Mucosa of stomach (tissue), 1 donor: ENCODE measurements around the gene GRK5.

Experiments used
- H3K27me3 ChIP-seq: one replicate; pipeline ENCODE4 v1.7.0; 2013; ENCODE audit warnings: mild to moderate bottlenecking, low read length; ENCODE audit not compliant: control insufficient read depth, insufficient read depth
- H3K36me3 ChIP-seq: one replicate; pipeline ENCODE4 v1.7.0; 2013; ENCODE audit warnings: low read length; ENCODE audit not compliant: control insufficient read depth, insufficient read depth
- H3K4me1 ChIP-seq: one replicate; pipeline ENCODE4 v1.7.0; 2013; ENCODE audit warnings: mild to moderate bottlenecking, low read length; ENCODE audit not compliant: control insufficient read depth, insufficient read depth
- H3K4me3 ChIP-seq: one replicate; pipeline ENCODE4 v1.7.0; 2013; ENCODE audit warnings: low read length
- H3K9ac ChIP-seq: one replicate; pipeline ENCODE4 v1.7.0; 2013; ENCODE audit warnings: mild to moderate bottlenecking, low read length, moderate library complexity
- H3K9me3 ChIP-seq: one replicate; pipeline ENCODE4 v1.7.0; 2013; ENCODE audit warnings: mild to moderate bottlenecking, low read length, moderate library complexity; ENCODE audit not compliant: control insufficient read depth
- donor health status: Pancreatic carcinoma.

Gene GRK5

DNA sequence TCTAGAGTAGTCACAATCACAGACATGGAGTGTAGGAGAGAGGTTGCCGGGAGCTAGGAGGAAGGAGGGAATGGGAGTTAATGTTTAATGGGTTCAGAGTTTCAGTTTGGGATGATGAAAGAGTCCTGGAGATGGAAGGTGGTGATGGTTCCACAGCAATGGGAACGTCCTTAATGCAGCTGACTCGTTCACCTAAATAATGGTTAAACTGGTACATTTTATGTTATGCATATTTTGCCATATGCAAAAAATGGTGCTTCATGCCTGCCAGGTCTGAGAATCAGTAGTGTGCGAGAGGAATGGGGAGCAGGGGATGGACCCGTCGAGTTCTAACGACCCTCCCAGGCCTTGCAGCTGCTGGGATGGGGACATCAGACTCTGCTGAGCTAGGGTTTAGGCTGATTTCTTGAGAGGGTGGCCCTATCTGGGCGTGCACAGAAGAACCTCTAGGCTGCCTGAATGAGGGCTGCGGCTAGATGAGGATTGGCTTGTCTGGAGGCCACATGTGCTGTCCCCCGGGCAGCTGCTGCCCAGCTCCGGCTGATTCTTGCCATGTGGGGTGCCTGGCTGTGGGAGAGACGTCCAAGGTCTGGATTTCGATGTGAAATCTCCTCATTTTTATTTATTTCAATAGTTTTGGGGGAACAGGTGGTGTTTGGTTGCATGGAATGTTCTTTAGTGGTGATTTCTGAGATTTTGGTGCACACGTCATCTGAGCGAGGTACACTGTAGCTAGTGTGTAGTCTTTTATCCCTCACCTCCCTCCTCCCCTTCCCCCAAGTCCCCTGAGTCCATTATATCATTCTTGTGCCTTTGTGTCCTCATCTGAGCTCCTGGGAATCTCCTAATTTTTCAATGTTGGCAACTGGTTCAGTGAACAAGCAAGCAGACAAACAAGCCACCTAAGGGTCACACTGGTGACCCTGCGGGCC is 116.0 kb downstream of the GRK5 start:
- no peaks in the 10 kb centered on the region for H3K9me3 ChIP-seq
- no peak overlapping the region for H3K4me3 ChIP-seq
- H3K36me3 ChIP-seq: peaks cover 3% of the 10 kb centered on the region
- no peaks in the 10 kb centered on the region for H3K27me3 ChIP-seq
- H3K9ac ChIP-seq: no peak overlapping the region
- peaks cover 29% of the 10 kb centered on the region for H3K4me1 ChIP-seq

DNA sequence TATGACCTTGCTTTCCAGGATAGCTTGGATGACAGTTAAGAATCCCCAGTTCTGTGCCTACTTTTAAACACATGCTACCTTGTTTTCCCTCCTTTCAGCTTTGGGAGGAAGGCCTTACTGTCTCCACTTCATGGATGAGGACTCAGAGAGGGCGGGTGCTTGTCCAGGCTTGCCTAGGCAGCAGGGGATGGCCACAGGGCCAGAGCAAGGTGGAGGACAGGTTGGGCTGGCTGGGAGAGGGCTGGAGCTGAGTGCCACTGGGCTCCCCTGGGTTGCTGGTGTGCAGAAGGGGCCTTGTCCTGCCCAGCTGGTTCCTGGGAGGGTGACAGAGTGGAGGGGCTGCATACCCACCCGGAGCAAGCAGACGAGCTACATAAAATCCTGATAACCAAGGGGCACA is 117.8 kb downstream of the GRK5 start:
- no peak overlapping the region for H3K4me3 ChIP-seq
- no peaks in the 10 kb centered on the region for H3K27me3 ChIP-seq
- H3K4me1 ChIP-seq: peaks cover 15% of the 10 kb centered on the region
- peaks cover 3% of the 10 kb centered on the region for H3K36me3 ChIP-seq
- no peaks in the 10 kb centered on the region for H3K9me3 ChIP-seq
- no peak overlapping the region for H3K9ac ChIP-seq

DNA sequence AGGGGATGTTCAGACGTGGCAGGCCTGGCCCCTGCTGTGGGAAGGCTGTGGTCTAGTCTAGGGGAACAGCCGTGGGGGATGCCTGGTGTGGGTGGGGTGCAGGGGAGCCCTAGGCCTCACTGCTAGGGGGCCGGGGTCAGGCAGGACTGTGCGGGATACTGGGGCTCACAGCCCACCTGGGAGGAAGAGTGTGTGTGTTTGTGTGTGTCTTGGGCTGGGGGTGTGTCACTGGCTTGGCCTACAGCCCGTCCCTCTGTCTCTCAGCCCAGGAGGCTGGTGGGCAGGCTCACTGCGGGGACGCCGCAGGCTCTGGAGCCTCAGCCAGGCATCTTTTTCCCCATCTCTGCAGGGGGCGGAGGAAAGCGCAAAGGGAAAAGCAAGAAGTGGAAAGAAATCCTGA is 118.8 kb downstream of the GRK5 start:
- Histone ChIP-seq H3K9ac (no peak overlapping the region), H3K9me3 (no peaks in the 10 kb centered on the region), H3K4me1 (peaks cover 6% of the 10 kb centered on the region), H3K36me3 (peaks cover 3% of the 10 kb centered on the region), H3K4me3 (no peak overlapping the region), H3K27me3 (no peaks in the 10 kb centered on the region)

DNA sequence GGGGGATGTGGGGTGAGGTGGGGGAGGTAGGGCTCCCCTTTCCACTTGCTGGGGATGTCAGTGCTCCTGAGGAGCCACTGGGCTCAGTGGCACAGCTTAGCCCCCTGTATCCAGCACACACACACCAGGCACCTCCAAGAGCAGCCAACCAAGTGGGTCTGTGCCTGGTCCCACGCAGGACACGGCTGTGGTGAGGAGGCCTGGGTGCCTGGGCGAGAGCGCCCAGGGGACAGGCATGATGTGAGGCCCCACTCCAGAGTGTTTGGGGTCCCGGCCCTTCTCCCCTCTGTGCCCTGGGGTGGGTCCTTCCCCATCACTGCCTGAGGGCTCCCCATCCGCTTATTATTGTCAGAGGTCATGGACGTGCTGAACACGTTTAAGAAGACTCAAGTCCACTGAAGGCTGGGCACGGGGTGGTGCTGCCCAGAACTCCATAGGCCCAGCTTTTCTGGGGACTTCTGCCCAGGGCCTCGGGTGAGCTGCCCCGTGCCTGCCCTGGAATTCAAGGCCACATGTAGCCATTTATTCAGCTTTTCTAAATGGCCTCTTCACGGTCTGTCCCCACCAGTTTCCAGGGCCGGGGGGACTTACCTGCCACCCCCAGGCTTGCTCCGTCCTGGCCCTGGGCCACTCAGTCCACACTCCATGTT is 119.8 kb downstream of the GRK5 start:
- Histone ChIP-seq H3K36me3 (peaks cover 3% of the 10 kb centered on the region), H3K9me3 (no peaks in the 10 kb centered on the region), H3K27me3 (no peaks in the 10 kb centered on the region), H3K4me1 (peaks cover 6% of the 10 kb centered on the region), H3K9ac (no peak overlapping the region), H3K4me3 (no peak overlapping the region)

DNA sequence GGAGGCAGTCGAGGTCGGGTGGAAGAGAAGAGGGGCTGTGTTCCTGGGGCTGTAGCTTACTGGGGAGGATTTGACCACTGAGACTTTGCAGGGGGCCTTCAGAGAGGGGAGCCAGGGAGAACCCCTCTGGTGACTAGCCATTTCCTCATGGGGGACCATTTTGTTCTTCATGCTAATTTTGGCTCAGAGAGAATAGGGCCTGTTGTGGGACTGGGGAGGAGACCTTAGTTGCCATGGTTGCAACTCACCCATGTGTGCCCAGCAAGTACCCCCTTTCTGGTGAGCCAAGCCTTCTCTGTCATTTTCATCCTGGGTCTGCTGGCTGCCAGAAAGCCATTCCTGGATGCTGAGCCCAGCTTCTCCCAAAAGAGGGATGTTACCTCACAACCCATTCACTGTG is 120.9 kb downstream of the GRK5 start:
- peaks cover 3% of the 10 kb centered on the region for H3K36me3 ChIP-seq
- H3K27me3 ChIP-seq: no peaks in the 10 kb centered on the region
- no peak overlapping the region for H3K9ac ChIP-seq
- no peaks in the 10 kb centered on the region for H3K9me3 ChIP-seq
- no peak overlapping the region for H3K4me3 ChIP-seq
- peaks cover 2% of the 10 kb centered on the region for H3K4me1 ChIP-seq

DNA sequence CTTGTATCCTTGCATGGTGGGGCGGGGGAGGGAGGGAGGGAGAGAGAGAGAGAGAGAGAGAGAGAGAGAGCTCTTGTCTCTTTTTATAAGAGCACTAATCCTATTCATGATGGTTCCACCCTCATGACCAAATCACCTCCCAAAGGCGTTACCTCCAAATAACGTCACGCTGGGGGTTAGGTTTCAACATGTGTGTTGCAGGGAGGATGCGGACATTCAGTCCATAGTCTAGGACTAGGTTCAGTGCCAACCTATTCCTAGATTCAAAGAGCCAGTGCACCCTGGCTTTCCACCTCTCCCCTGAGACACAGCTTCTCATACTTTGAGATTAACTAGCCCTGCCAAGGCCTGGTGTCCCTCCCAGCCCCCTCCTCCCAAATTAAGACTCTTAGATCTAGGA is 123.0 kb downstream of the GRK5 start:
- Histone ChIP-seq H3K9ac (no peak overlapping the region), H3K4me3 (no peak overlapping the region), H3K9me3 (no peaks in the 10 kb centered on the region), H3K4me1 (no peaks in the 10 kb centered on the region), H3K27me3 (no peaks in the 10 kb centered on the region), H3K36me3 (peaks cover 3% of the 10 kb centered on the region)

DNA sequence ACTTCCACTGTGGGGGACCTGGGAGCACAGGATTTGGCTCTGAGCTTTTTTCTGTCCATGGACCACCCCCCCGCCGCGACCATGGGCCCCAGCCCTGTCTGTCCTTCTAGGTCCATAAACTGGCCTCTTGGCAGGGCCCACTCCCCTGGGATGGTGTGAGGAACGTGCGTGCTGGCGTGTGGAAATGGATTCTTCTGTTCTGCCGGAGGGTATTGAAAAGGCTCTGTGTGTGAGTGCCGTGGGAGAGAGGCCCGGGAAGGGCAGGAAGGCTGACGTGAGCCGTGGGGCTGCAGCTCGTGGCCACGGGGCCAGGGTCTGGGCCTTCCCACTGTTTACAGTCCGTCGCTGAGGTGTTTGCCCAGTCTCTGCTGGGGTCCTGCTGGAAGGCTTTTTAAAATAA is 123.7 kb downstream of the GRK5 start:
- Histone ChIP-seq H3K27me3 (no peaks in the 10 kb centered on the region), H3K4me3 (no peak overlapping the region), H3K9me3 (no peaks in the 10 kb centered on the region), H3K4me1 (no peaks in the 10 kb centered on the region), H3K9ac (no peak overlapping the region), H3K36me3 (peaks cover 3% of the 10 kb centered on the region)

DNA sequence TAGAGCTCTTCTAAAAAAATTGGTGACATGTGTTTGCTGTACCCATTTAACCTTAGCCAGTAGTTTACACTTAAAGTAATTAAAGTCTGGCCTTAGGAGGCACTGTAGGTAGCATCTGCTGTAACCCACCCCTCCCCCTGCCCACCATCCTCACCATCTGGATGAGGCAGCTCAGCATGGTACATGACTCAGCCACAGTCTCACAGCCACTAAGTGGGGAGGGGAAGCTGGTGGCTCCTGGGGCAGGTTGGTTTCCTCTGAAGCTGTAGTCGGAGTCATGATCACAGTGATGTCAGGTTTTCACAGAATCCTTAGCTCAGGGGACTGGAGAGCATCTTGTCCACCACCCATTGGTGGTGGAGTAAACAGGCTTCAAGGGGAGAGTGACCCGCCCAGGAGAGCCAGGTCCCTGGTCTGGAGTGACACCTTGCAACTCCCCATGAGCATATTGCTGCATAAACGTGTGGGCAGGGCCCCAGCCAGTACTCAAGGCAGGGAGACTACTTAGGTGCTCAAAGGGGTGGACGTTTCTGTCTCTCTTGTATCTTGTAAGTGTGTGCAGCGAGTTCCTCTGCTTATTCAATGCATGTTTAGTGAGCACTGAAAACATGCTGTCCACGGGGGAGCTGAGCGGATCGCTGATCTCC is 125.9 kb downstream of the GRK5 start:
- no peak overlapping the region for H3K4me3 ChIP-seq
- H3K36me3 ChIP-seq: no peaks in the 10 kb centered on the region
- no peaks in the 10 kb centered on the region for H3K27me3 ChIP-seq
- H3K9ac ChIP-seq: no peak overlapping the region
- H3K9me3 ChIP-seq: no peaks in the 10 kb centered on the region
- no peaks in the 10 kb centered on the region for H3K4me1 ChIP-seq

DNA sequence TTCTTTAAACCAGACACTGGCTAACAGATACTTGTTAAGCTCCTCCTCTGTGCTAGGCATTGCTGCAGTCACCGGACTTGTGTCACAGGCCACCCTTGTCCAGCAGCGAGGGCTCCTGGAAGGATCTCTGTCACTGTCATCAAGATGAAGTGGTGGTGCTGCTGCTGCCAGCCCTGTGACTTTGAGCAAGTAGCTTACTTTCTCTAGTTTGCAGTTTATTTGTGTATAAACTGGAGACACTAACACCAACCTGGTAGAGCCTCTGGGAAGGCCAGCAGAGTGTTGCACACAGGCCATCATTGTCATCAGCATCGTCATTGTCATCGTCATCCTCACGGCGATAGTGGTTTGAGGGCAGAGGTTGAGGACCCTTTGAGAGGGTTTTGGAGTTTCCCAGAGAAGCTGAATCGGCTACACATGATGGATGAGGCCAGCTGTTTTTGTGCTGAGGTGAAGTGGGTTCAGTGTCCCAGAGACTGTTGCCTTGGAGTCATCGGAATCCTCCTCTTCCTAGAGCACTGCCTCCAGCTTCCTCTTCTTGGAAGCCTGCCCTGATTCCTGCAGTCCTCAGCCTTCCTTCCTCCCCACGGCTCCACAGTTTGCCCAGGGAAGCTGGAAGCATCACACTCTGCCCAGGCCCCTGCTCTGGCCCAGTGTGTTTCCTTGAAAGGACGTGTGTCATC is 128.4 kb downstream of the GRK5 start:
- no peaks in the 10 kb centered on the region for H3K27me3 ChIP-seq
- H3K9ac ChIP-seq: no peak overlapping the region
- H3K9me3 ChIP-seq: no peaks in the 10 kb centered on the region
- no peaks in the 10 kb centered on the region for H3K36me3 ChIP-seq
- H3K4me3 ChIP-seq: no peak overlapping the region
- H3K4me1 ChIP-seq: peaks cover 4% of the 10 kb centered on the region

DNA sequence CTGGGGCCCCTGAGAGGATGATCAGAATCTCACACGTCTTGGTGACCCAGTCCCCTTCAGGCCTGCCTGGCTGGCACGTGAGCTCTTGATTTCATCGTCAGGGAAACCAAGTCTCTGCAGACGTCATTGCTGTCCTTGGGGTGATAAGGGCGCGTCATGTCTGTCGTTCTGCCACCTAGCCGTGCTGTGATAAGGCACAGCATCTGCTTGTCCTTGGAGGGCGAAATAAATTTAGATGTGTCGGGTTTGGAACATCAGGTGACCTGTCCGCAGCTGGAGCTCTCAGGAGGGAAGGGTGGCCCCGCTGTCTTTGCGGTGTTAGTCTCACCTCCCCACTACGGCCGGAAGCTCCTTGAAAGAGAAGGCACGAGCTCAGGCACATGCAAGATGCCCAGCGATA is 129.2 kb downstream of the GRK5 start:
- H3K9ac ChIP-seq: no peak overlapping the region
- H3K27me3 ChIP-seq: no peaks in the 10 kb centered on the region

DNA sequence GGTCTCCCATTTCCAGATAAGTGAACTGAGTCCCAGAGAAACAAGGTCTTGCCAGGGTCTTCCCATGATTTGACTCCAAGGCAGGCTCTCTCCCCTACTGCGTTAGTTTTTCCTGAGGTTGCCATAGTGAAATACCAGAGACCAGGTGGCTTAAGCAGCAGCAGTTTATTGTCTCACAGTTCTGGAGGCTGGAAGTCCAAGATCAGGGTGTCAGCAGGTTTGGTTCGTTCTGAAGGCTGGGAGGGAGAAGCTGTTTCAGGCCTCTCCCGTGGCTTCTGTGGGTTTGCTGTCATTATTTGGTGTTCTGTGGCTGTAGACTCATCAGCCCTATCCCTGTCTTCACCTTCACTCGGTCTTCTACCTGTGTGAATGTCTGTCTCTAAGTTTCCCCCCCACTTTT is 129.9 kb downstream of the GRK5 start:
- no peak overlapping the region for H3K9ac ChIP-seq
- H3K4me1 ChIP-seq: peaks cover 17% of the 10 kb centered on the region
- no peak overlapping the region for H3K4me3 ChIP-seq
- no peaks in the 10 kb centered on the region for H3K9me3 ChIP-seq
- no peaks in the 10 kb centered on the region for H3K36me3 ChIP-seq
- no peaks in the 10 kb centered on the region for H3K27me3 ChIP-seq

More for the DNA sequence above, 129.2 kb downstream of the GRK5 start:
- Histone ChIP-seq H3K4me3 (no peak overlapping the region), H3K4me1 (peaks cover 12% of the 10 kb centered on the region), H3K36me3 (no peaks in the 10 kb centered on the region), H3K9me3 (no peaks in the 10 kb centered on the region)
